SK-N-SH (cell line): ENCODE measurements around the gene GRIPAP1.

Source experiments
- FOXJ3 ChIP-seq: sonication (generic); formaldehyde crosslinking; IDR thresholded peaks from 2 replicates; pipeline ENCODE4 v1.5.1; 2020; ENCODE audit warnings: mild to moderate bottlenecking, missing genetic modification reagents
- POLR2AphosphoS5 ChIP-seq: IDR thresholded peaks from 2 replicates; pipeline ENCODE4 v1.6.1; 2012; ENCODE audit warnings: low read depth, low read length
- RFX5 ChIP-seq: IDR thresholded peaks from 2 replicates; pipeline ENCODE4 v1.6.1; 2012; ENCODE audit warnings: mild to moderate bottlenecking, improper control_type of control experiment, low read length
- TF ChIP-seq, protein P1 (sequence below): fragments of 200-600 bp; sonication (generic); IDR thresholded peaks from 2 replicates; pipeline ENCODE4 v1.6.1; 2017; ENCODE audit warnings: antibody characterized with exemption, mild to moderate bottlenecking, moderate library complexity
- TF ChIP-seq, protein P2 (sequence below): IDR thresholded peaks from 2 replicates; pipeline ENCODE4 v1.4.0; 2012; ENCODE audit warnings: low read depth
- TF ChIP-seq, protein P3 (sequence below): IDR thresholded peaks from 2 replicates; pipeline ENCODE4; 2012

DNA sequence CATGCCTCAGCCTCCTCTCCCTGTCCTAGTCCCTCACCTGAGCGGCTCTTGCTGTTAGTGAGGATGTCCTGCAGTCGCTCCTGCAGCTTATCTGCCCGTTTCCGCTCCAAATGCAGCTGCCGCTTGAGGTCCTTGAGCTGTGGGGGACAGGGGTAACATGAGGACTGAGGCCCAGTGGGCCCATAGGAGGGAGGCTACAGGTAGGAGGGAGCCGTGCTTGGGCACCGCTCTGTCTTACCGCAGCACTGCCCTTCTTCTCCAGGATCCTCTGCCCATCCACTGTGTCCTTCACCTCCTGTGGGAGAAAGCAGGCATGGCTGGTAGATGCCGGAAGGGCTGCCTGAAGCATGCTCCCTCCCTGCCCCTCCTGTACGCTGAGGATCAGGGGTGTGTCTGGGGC lies 20.9 kb downstream of the GRIPAP1 start:
- TF ChIP-seq, protein P1, sequence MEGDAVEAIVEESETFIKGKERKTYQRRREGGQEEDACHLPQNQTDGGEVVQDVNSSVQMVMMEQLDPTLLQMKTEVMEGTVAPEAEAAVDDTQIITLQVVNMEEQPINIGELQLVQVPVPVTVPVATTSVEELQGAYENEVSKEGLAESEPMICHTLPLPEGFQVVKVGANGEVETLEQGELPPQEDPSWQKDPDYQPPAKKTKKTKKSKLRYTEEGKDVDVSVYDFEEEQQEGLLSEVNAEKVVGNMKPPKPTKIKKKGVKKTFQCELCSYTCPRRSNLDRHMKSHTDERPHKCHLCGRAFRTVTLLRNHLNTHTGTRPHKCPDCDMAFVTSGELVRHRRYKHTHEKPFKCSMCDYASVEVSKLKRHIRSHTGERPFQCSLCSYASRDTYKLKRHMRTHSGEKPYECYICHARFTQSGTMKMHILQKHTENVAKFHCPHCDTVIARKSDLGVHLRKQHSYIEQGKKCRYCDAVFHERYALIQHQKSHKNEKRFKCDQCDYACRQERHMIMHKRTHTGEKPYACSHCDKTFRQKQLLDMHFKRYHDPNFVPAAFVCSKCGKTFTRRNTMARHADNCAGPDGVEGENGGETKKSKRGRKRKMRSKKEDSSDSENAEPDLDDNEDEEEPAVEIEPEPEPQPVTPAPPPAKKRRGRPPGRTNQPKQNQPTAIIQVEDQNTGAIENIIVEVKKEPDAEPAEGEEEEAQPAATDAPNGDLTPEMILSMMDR, result no peak
- TF ChIP-seq POLR2AphosphoS5 (no peak), FOXJ3 (no peak), RFX5 (no peak)
- TF ChIP-seq, protein P2, sequence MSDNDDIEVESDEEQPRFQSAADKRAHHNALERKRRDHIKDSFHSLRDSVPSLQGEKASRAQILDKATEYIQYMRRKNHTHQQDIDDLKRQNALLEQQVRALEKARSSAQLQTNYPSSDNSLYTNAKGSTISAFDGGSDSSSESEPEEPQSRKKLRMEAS, result no peak
- TF ChIP-seq, protein P3, sequence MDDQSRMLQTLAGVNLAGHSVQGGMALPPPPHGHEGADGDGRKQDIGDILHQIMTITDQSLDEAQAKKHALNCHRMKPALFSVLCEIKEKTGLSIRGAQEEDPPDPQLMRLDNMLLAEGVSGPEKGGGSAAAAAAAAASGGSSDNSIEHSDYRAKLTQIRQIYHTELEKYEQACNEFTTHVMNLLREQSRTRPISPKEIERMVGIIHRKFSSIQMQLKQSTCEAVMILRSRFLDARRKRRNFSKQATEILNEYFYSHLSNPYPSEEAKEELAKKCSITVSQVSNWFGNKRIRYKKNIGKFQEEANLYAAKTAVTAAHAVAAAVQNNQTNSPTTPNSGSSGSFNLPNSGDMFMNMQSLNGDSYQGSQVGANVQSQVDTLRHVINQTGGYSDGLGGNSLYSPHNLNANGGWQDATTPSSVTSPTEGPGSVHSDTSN, result no peak
